ENCODE measurements around the gene KBTBD12.

KBTBD12 gene

DNA sequence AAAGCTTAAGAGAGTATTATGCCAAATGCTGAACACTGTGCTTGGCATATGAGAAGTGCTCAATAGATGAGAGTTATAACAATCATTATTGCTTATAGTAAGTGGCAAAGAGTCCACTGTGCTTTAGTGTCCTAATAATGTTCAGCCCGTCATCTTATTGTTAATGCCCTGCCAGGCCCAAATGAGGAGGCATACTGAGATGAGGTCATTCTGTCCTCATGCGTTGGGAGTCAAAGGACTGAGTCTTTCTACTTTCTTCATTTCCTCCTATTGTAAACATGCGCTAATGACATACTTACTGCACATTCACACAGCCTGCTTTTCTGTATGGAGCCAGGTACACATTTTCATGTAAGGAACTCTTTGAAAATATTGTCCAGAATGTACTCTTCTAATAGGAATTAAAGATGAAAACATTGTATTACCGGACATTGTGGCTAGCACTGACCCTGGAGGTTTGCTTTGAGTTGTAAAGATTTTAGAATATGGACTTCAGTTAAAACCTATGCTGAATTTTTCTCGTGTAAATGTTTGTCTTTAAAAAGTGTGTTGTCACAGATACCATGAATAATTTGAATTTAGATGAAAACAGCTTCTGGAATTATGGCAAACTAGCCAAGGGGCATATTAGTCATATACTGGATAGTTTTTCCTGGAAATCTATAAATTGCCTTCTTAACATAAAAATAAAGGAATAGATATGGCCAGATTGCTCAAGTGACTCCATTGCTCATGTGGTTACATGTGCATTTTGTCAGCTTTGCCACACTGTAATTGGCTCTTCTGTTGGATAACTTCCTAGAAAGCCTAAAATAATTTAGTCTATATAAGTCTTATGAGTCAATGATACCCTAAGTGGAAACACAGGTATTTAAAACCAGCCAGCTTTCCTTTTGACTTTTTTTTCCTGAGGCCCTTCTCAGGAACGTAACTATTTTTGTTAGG, 38.3 kb downstream of the KBTBD12 start:
- no peak for DNase-seq (ENCODE audit: low read depth)

- DNase-seq (ENCODE audit: low read depth) = no peak
Observed at GRCh38 chr3:127954640-127955039, 39.6 kb downstream of the KBTBD12 start.

- no peak for DNase-seq (ENCODE audit: low read depth)
Observed at GRCh38 chr3:127955728-127956127, 40.7 kb downstream of the KBTBD12 start.

- DNase-seq (ENCODE audit: low read depth) = no peak
Observed at GRCh38 chr3:127959041-127959440, 44.0 kb downstream of the KBTBD12 start.

DNA sequence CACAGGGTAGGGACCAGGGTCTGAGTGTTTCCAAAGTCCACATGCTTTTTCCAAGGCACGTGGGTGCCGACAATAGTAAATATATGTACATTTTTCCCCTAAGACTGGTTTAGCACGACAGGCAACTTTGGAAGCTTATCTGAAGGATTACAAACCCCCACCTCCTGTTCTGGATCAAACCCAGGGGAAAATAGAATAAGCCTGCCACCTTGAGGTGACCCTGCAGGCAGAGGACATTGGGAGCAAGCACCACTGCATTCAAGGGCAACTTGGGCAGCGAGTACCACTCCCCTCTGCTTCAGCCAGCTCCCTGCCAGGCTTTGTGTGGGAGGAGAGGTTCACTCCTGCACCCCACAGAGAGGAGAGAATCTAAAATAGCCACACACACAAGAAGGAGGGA, 44.8 kb downstream of the KBTBD12 start:
- no peak for DNase-seq (ENCODE audit: low read depth)

- no peak for DNase-seq (ENCODE audit: low read depth)
Observed at GRCh38 chr3:127960421-127960965, 45.5 kb downstream of the KBTBD12 start.

- DNase-seq (ENCODE audit: low read depth) = no peak
Observed at GRCh38 chr3:127961124-127961523, 46.1 kb downstream of the KBTBD12 start.

- no peak for DNase-seq (ENCODE audit: low read depth)
Observed at GRCh38 chr3:127961963-127962362, 46.9 kb downstream of the KBTBD12 start.

GRCh38 chr3:127962937-127963336, 47.9 kb downstream of the KBTBD12 start:
- no peak for DNase-seq (ENCODE audit: low read depth)

DNA sequence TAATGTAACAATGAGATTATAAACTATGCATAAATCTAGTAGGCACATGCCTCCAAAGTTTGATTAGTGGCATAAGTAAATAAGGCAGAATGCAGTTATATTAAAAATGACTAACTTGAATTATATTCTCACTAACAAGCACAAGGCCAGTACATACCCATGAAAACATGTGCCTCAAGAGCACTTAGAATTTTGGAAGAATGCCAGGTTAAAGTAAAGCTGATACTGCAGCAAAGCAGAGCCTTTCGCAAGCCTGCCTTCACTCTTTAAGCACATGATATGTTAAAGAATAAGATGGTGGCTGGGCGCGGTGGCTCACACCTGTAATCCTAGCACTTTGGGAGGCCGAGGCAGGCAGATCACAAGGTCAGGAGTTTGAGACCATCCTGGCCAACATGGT, 49.0 kb downstream of the KBTBD12 start:
- no peak for DNase-seq (ENCODE audit: low read depth)

DNA sequence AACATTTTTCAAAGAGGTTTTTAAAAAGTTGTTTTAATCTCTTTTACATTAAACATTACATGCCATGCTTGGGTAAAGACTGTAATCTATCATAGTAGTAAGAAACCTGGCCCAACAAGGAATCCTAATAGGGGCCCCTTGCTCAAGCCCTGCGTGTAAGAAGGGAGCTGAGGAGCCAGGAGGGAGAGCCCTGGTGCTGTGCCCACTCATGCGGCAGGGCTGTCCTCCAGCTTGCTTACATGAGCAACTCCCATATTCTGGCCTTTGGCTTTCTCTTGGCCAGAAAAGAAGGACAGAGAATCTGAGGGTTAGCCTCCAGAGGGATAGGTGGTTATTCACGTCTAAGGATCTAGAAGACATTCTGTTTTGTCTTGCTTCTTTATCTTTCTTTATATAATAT, 49.8 kb downstream of the KBTBD12 start:
- no peak for DNase-seq (ENCODE audit: low read depth)

GRCh38 chr3:127967316-127967715, 52.3 kb downstream of the KBTBD12 start:
- no peak for DNase-seq (ENCODE audit: low read depth)

DNA sequence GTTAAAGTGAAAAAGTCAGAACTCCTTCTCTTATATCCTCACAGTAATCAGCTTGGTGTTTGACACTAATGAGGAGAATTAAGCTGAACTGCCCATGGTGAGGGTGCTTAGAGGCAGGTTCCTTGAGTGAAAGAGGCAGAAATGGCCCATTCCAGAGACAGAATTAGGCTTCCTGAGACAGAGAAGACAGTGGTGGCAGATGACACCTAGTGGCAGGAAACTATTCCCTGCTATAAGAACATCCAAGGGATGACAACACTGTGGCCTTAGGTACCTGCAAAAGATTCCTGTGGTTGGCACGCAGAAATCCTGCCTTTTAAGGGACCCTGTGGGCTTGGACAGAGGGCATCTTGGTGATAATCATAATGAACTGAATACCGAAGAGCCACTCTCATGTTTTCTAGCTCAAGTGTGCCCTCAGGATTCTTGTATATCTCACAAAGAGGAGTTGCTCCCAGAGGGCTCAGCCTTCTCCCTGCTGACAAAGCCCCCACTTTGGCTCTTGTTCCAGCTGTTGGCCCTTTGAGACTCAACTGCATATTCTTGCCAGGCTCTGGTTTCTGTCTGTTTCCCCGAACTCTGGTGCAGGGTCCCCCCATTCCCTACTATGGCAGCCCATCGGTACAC, 56.0 kb downstream of the KBTBD12 start:
- no peak for DNase-seq (ENCODE audit: low read depth)

DNA sequence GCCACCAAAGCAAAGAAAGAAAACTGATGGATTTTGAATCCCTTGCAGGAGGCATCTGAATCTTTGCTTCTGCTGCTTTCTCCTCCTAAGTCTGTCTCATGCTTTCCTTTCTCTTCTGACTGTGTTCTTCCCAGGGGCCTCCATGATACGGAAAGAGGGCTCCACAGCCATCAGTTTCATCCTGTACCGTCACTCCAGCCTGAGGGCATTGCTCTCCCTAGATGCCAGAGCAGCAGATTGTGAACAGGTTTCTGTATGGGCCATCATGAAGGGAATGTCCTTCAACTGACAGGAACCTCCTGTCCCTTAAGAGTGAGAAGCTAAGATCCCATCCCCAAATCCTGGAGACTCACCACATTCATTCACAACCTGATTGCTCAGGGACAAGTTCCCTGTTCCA, 59.2 kb downstream of the KBTBD12 start:
- DNase-seq (ENCODE audit: low read depth) = no peak

DNA sequence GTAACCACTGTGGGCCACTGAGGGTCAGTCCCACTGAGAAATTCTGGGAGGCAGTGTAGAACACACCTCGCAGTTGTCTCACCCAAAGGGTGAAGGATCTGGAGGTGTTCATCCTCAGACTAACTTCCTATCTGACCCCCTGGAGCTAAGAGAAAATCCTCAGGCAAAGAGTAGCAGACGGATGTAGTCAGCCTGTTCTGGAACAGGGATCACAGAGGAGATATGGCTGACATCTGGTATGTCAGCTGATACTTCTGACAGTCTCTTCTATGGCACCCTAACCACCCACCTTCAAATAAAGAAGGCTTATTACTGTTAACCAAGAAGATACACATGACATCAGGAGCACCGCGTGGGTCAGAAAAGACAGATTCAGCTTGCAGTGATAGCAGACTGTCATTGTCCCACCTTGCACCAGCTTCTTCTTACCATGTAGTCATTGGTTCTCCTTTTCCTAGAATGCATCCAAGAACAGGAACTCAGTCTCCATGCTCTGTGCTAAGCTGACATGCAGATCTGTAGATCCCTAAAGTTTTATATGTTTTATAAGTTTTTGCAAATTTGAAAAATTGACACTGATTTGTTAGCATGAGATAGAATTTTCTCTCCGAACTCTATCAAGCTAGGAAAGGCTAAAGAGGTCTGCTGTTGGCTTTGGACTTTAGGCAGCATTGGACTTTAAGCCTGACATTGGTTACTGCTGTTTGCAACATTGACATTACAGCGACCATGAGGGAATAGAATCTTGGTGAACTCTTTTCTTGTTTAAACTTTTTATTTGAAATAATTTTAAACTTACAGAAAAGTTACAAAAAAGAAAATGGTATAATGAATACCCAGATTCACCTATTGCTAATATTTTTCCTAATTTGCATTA, 60.4 kb downstream of the KBTBD12 start:
- no peak for DNase-seq (ENCODE audit: low read depth)

DNA sequence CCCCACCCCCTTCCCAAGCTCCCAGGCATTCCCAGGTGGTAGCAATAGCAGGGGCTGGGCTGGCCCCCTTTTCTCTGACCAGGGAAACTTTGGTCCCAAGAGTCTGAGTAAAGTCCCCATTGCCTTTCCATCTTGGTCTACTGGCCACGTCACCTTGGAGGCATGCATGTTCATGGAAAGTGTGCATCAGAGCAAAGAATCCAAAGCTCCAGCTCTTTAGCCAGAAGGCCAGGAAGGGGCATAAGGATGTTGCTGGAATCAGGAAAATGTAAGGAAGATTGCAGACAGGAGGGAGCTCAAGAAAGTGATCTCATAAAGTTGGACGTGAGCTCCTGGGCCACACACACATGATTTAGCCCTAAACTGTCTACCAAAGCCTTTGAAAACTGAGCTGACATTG, 63.6 kb downstream of the KBTBD12 start:
- no peak for DNase-seq (ENCODE audit: low read depth)

DNA sequence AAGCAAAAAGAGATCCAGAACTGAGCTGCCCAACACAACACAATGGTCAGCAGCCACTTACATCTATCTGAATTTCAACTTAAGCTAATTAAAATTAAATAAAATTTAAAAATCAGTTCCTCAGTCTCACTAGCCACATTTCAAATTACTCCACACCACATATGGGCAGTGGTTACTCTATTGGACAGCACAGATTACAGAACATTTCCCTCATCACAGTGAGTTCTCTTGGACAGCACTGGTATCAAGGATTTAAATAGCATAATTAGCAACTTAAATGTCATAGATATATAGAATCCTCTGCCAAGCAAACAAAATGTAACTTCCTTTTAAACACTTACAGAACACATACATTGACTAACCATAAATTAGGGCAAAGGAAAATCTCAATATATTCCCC, 64.4 kb downstream of the KBTBD12 start:
- no peak for DNase-seq (ENCODE audit: low read depth)

DNA sequence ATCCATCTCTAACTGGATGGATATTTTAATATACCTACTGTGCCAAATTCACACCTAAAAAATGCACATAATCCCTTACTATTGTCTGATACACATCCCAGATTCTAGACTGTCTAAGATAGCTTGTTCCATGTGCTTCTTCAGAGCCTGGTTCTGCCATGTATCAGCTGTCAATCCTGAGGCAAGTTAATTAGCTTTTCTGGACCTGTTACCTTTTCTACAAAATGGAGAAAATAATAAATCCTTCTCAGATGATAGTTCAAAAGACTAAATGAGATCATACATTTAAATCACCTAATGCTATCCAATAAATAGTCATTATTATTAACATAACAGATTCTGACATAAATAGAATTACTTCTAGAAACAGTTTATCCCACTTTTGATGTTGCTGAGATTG, 66.1 kb downstream of the KBTBD12 start:
- DNase-seq (ENCODE audit: low read depth) = no peak

- DNase-seq (ENCODE audit: low read depth) = no peak
Observed at GRCh38 chr3:127982155-127982554, 67.1 kb downstream of the KBTBD12 start.

DNA sequence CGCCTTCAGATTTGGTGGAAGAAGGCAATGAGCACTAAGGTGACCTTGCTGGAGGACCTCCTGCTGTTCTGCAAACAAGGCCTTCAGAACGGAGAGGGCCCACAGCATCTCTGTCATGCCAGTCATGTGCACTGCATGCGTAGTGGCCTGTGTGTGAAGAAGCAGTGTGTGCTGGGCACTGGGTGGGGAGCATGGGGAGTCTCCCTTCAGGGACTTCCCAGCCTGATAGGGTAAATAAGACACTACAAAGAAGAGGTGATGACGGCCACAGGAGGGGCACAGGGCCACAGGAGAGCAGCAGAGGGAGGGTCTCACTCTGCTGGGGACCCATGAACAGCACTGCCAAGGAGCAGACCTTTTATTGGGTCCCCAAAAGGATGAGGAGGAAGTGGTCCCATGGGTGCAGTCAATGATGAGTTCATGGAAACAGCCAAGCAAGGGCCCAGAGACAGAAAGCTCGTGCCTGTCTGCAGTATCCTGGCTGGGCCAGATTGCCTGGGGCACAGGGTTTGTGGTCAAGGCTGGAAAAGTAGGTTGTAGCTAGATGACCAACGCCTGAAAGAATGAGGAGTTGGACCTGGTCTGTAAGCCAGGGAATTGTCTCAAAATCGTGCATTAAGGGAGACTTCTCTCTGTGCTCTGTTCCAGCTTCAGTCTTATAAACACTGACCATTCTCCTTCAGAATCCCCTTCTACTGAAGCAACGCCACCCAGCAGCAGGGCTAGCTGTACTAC, 69.4 kb downstream of the KBTBD12 start:
- DNase-seq (ENCODE audit: low read depth) = no peak

GRCh38 chr3:127985216-127985615, 70.2 kb downstream of the KBTBD12 start:
- DNase-seq (ENCODE audit: low read depth) = no peak

Measured in activated T-helper 9 cell treated with anti-CD3 and anti-CD28 coated beads, Interleukin-2, amount 50 U/mL, for 16 hours (primary cell).